ENCODE results near the gene FNDC3A.

- TF ChIP-seq, protein P1, sequence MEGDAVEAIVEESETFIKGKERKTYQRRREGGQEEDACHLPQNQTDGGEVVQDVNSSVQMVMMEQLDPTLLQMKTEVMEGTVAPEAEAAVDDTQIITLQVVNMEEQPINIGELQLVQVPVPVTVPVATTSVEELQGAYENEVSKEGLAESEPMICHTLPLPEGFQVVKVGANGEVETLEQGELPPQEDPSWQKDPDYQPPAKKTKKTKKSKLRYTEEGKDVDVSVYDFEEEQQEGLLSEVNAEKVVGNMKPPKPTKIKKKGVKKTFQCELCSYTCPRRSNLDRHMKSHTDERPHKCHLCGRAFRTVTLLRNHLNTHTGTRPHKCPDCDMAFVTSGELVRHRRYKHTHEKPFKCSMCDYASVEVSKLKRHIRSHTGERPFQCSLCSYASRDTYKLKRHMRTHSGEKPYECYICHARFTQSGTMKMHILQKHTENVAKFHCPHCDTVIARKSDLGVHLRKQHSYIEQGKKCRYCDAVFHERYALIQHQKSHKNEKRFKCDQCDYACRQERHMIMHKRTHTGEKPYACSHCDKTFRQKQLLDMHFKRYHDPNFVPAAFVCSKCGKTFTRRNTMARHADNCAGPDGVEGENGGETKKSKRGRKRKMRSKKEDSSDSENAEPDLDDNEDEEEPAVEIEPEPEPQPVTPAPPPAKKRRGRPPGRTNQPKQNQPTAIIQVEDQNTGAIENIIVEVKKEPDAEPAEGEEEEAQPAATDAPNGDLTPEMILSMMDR (IDR thresholded peaks at IDR 0.05), result no peak
- TF ChIP-seq POLR2AphosphoS5 (IDR thresholded peaks at IDR 0.05), result no peak
Measured at GRCh38 chr13:48938308-48938943, 37.3 kb upstream of the FNDC3A start.

Measured in stomach (tissue), 4 donors.